ENCODE measurements around the gene APBA3.

Gene APBA3

DNA sequence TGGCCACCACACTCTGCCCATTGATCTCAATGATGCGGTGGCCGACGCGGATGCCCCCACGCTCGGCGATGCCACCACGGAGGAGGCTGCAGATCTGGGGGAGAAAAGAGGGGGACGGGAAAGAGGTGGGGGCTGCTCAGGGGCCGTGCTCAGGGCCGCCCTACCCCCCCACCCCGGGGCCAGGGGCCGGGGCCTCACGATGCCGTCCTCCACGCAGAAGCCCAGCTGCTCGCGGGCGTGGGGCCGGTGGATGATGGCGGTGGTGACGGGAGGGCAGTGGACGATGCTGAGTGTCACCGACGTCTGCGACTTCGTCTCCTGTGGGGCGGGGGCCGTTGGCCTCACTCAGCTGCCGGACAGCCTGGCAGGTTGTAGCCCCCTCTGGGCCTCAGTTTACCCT, 10.3 kb downstream of the APBA3 start:
- no peak for DNase-seq (ENCODE audit: low read depth in 2 of 3, low spot score in 2 of 3)

DNA sequence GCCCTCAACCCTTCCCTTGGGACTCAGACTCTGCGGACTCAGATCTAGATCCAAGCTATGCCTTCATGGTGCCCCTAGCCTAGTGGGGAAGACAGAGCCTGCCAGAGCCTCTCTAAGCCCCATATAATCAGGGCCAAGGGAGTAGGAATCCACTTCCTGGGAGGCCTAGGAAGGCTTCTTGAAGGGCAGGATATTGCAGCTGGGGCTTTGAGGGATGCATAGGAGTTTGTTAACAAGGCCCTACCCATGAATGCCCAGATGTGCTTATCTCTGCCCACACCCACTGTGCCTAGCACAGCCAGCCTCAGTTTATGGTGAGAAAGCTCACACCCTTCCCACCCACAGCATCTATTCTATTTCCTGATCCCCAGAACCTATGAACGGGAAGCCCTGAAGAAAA, 11.3 kb downstream of the APBA3 start:
- DNase-seq (ENCODE audit: low read depth in 2 of 3, low spot score in 2 of 3) = no peak

GRCh38 chr19:3748965-3749364, 12.5 kb downstream of the APBA3 start:
- DNase-seq (ENCODE audit: low read depth in 2 of 3, low spot score in 2 of 3) = no peak

GRCh38 chr19:3746371-3747056, 15.0 kb downstream of the APBA3 start:
- DNase-seq (ENCODE audit: low read depth in 2 of 3, low spot score in 2 of 3) = no peak

DNA sequence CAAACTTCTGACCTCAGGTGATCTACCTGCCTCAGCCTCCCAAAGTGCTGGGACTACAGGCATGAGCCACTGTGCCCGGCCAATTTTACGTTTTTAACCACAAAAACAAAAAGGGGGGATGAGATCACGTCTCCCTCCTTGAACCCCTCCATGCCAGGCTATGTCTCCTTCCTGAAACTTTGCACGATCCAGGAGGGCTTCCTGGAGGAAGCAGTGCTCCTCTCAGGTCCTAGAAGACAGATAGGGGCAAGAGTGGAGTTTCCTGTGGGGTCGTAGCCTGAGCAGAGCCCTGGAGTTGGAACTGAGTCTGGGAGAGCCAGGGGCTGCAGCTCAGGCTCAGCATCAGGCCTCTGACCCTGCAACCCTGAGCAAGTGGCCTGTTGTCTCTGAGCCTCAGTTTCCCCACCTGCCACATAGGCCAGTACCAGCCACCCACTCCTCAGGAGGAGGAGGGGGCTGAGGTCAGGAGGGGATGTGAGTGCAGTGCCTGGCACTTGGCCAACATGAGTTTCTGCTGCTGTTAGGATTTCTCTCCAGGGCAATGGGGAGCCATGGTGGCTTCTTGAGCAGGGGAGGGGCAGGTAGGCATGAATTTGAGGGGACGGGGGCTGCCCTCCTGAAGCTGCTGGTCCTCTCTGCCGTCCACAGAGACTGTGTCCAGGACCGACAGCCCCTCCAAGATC, 16.0 kb downstream of the APBA3 start:
- DNase-seq (ENCODE audit: low read depth in 2 of 3, low spot score in 2 of 3) = no peak

DNA sequence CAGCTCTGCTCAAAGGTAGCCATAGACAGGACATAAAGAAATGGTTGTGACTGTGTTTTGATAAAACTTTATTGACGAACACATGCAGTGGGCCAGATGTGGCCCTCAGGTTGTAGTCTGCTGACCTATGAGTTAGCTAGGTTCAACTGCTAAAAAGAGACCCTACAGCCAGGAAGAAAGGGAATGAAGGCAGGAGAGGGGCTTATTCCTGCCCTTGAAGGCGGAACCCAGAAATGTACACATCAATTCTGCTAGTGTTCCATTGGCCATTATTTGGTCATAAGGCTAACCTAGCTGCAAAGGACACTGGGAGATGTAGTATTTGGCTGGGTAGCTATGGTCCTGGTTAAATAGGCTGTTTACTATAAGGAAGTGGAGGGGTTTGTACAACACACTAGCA, 18.0 kb downstream of the APBA3 start:
- DNase-seq (ENCODE audit: low read depth in 2 of 3, low spot score in 2 of 3) = no peak

- DNase-seq (ENCODE audit: low read depth in 2 of 3, low spot score in 2 of 3) = no peak
These were observed 21.1 kb downstream of the APBA3 start for GRCh38 chr19:3740431-3740830.

DNA sequence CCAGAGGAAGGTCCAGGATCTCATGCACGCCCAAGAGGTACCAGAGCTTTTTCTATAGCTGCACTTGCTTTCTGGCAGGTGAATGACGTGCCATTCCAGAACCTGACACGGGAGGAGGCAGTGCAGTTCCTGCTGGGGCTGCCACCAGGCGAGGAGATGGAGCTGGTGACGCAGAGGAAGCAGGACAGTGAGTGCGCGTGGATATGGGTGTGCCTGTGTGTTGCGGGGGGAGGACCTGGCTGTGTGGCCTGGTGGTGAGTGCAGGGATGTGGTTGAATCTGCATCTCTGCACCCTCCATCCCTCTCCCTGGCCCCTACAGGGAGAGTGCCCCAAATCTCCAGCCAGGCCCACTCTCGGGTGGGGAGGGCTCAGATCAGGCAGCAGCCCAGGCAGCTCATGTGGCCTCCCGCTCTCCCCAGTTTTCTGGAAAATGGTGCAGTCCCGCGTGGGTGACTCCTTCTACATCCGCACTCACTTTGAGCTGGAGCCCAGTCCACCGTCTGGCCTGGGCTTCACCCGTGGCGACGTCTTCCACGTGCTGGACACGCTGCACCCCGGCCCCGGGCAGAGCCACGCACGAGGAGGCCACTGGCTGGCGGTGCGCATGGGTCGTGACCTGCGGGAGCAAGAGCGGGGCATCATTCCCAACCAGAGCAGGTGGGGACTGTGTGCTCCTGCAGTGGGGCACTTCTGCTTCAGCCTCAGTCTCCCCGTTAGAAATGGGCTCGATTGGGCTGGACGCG, 22.8 kb downstream of the APBA3 start:
- DNase-seq (ENCODE audit: low read depth in 2 of 3, low spot score in 2 of 3) = no peak

- DNase-seq (ENCODE audit: low read depth in 2 of 3, low spot score in 2 of 3) = no peak
These were observed 23.8 kb downstream of the APBA3 start for GRCh38 chr19:3737487-3738205.

- DNase-seq (ENCODE audit: low read depth in 2 of 3, low spot score in 2 of 3) = no peak
These were observed 25.3 kb downstream of the APBA3 start for GRCh38 chr19:3736106-3736724.

- DNase-seq (ENCODE audit: low read depth in 2 of 3, low spot score in 2 of 3) = no peak
These were observed 27.2 kb downstream of the APBA3 start for GRCh38 chr19:3734310-3734600.

- no peak for DNase-seq (ENCODE audit: low read depth in 2 of 3, low spot score in 2 of 3)
These were observed 27.8 kb downstream of the APBA3 start for GRCh38 chr19:3733549-3734309.

DNA sequence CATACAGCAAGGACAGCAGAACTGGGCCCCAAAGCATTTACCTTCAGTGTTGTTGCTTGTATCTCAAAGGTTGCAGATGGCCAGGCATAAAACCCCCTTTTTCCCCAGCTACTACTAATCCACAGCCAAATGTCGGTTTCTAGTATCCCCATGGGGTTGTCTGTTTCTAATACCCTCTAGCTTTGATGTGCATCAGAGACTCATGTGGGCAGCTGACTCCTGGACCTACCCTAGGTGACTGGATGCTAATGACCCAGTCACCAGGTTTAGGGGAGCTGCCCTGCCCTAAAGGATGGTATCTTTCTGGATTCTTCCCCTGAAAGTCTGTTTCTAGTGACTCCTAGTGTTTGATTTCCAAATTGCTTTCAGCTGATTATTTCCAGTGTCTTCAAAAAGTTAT, 29.4 kb downstream of the APBA3 start:
- no peak for DNase-seq (ENCODE audit: low read depth in 2 of 3, low spot score in 2 of 3)

DNA sequence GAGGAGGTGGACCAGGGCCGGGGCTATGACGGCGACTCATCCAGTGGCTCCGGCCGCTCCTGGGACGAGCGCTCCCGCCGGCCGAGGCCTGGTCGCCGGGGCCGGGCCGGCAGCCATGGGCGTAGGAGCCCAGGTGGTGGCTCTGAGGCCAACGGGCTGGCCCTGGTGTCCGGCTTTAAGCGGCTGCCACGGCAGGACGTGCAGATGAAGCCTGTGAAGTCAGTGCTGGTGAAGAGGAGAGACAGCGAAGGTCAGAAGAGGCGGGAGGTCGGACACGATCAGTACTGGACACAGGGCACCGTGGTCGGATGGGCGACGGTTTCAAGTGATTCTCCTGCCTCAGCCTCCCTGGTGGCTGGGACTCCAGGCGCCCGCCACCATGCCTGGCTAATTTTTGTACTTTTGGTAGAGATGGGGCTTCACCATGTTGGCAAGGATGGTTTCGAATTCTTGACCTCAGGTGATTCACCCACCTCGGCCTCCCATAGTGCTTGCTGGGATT, 31.0 kb downstream of the APBA3 start:
- no peak for DNase-seq (ENCODE audit: low read depth in 2 of 3, low spot score in 2 of 3)

DNA sequence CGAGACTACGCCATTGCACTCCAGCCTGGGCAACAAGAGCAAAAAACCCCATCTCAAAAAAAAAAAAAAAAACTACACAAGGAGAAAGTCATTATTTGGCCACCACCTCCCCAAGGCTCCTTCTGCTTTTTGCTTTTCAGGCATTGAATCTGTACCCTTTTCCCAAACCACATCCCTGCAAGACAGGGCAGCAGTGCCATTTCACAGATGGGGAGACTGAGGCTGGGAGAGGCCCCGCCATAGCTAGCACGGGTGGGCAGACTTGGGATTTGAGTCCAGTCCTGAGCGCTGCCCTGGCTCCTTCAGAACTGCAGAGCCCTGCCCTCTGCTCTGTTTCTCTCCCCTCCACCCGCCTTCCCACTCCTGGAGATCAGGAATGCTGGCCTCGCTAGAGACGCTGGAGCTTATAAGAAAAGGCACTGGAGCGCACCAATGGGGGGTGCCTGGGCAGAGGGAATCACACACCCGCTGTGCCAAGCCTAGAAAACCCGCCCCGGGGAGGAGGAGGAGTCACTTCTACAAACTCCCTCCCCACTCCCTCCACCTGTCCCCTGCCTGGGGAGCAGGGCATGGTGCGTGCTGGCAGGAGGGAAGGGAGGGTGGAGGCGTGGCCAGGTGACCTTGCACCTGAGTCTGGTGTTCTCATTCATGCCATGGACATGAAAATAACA, 35.7 kb downstream of the APBA3 start:
- no peak for DNase-seq (ENCODE audit: low read depth in 2 of 3, low spot score in 2 of 3)

DNA sequence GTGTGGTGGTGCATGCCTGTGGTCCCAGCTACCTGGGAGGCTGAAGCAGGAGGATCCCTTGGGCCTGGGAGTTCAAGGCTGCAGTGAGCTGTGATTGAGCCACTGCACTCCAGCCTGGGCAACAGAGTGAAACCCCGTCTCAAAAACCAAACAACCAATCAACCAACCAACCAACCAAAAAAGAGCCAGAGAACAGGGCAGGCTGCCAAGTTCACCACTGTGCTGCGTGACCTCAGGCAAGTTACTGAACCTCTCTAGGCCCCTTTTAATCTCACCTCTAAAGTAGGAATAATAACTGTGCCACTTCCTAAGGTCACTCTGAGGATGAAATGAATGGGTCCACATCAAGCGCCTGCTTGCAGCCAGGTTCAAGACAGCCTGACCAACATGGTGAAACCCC, 36.4 kb downstream of the APBA3 start:
- DNase-seq (ENCODE audit: low read depth in 2 of 3, low spot score in 2 of 3) = no peak

- no peak for DNase-seq (ENCODE audit: low read depth in 2 of 3, low spot score in 2 of 3)
These were observed 37.6 kb downstream of the APBA3 start for GRCh38 chr19:3723883-3724282.

DNA sequence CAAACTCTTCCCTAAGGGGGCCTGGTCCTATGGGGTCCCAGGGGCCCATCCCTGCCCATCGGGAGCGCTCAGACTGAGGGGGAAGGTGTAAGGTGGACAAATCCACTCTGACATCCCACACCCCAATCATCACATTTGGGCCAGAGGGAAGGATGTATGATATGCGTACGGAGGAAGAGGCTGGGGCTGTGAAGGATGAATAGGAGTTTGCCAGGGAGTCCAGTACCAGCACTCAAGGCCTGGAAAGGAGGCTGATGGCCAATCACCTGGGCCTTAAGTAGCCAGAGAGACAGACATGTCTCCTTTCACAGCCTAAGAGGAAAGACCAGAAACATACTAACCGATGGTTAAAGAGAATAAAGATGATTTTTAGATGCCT, 38.4 kb downstream of the APBA3 start:
- DNase-seq (ENCODE audit: low read depth in 2 of 3, low spot score in 2 of 3) = no peak

DNA sequence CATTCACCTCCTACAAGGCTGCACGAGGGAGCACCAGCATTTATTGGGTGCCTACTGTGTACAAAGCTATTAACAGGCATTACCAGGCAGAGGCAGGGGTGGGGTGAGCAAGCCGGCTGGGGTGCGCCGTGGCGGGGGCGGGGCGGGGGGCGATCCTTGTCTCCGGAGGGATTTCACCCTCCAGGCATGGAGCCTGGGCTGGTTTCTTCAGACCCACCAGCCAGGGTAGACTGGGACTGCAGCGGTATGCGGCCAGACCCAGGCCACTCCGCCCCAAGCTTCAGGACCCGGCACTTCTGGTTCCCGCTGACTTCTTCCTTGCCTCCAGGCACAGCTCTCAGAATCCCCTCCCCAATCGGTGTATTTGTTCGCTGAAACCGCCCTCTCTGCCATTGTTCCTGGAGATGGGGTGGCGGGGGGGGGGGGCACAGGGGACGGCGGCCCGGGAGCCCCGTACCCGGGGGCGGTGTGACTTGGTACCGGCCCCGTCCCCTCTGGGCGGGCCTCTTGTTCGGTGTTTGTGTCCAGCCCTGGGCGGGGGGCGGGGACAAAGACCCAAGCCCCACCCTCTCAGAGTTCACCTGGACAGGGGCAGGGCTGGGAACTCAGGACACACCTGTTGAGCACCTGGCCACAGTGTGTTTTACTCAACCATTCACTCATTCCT, 38.9 kb downstream of the APBA3 start:
- no peak for DNase-seq (ENCODE audit: low read depth in 2 of 3, low spot score in 2 of 3)

All from activated CD8-positive, alpha-beta memory T cell treated with anti-CD3 and anti-CD28 coated beads for 48 hours (primary cell).